OCI-LY3 (cell line): ENCODE results near the gene TAPT1.

Source experiments
- H2AFZ ChIP-seq: fragments of 200-600, 300-600 bp; shearing (Covaris generic); 2 replicates; pipeline ENCODE4 v1.6.0; 2014; ENCODE audit warnings: antibody characterized with exemption, low read depth, low read length
- H3K27ac ChIP-seq: fragments of 200-600, 300-600 bp; sonication (generic); 2 replicates; pipeline ENCODE4 v1.5.1; 2014; ENCODE audit warnings: mild to moderate bottlenecking, low read length, moderate library complexity, mixed read lengths
- H3K27me3 ChIP-seq: fragments of 200-600, 300-600 bp; sonication (generic); 2 replicates; pipeline ENCODE4 v1.6.1; 2014; ENCODE audit warnings: low read depth, low read length, mixed read lengths
- H3K36me3 ChIP-seq: fragments of 200-600, 300-600 bp; sonication (generic); replicated peaks from 2 replicates; pipeline ENCODE3; 2014; ENCODE audit warnings: low read depth, low read length, mixed read lengths
- H3K4me1 ChIP-seq: fragments of 300-600, 200-600 bp; sonication (generic); 2 replicates; pipeline ENCODE4 v1.6.1; 2014; ENCODE audit warnings: low read length, mixed read lengths
- H3K4me2 ChIP-seq: fragments of 200-600, 300-600 bp; sonication (generic); 2 replicates; pipeline ENCODE4 v1.6.1; 2014; ENCODE audit warnings: low read length, mixed read lengths
- H3K4me3 ChIP-seq: fragments of 300-600, 200-600 bp; sonication (generic); 2 replicates; pipeline ENCODE4 v1.5.1; 2014; ENCODE audit warnings: antibody characterized with exemption, mild to moderate bottlenecking, low read length, moderate library complexity
- H3K79me2 ChIP-seq: fragments of 300-600, 200-600 bp; shearing (Covaris generic); 2 replicates; pipeline ENCODE4 v1.6.1; 2014; ENCODE audit warnings: mild to moderate bottlenecking, low read length, mixed read lengths
- H3K9ac ChIP-seq: fragments of 300-600, 200-600 bp; shearing (Covaris generic); 2 replicates; pipeline ENCODE4 v1.6.0; 2014; ENCODE audit warnings: mild to moderate bottlenecking, low read length, moderate library complexity
- H3K9me3 ChIP-seq: fragments of 200-600, 300-600 bp; shearing (Covaris generic); 2 replicates; pipeline ENCODE4 v1.6.1; 2014; ENCODE audit warnings: low read length, mixed read lengths; ENCODE audit not compliant: insufficient read depth
- H4K20me1 ChIP-seq: fragments of 200-600, 300-600 bp; sonication (generic); 2 replicates; pipeline ENCODE4 v1.6.1; 2016; ENCODE audit warnings: low read length, mixed read lengths; ENCODE audit not compliant: insufficient read depth
- CTCF ChIP-seq: fragments of 200-600, 300-600 bp; sonication (generic); IDR thresholded peaks from 2 replicates; pipeline ENCODE4 v1.5.1; 2014; ENCODE audit warnings: antibody characterized with exemption, low read length, low read depth
- EZH2phosphoT487 ChIP-seq: fragments of 200-600 bp; shearing (Covaris generic); IDR thresholded peaks from 2 replicates; pipeline ENCODE4 v1.6.1; 2018; ENCODE audit warnings: antibody characterized with exemption, mixed run types, low read depth

The TAPT1 gene

GRCh38 chr4:16227462-16227868 is 1.2 kb upstream of the TAPT1 start:
- no peaks in the 10 kb centered on the region for H3K9me3 ChIP-seq
- peaks cover 3% of the 10 kb centered on the region for H3K36me3 ChIP-seq
- H3K27ac ChIP-seq: 0 out of 2 replicates have a peak overlapping the region, but pooled peaks have one; percentile 53
- no peak for TF ChIP-seq CTCF
- no peak for TF ChIP-seq EZH2phosphoT487
- peaks cover 11% of the 10 kb centered on the region for H3K4me1 ChIP-seq
- peaks cover 47% of the 10 kb centered on the region for H3K79me2 ChIP-seq
- peaks cover 20% of the 10 kb centered on the region; the same call in 1 of the 2 replicates for H4K20me1 ChIP-seq
- H3K9ac ChIP-seq: peak overlapping the region; percentile 79
- no peaks in the 10 kb centered on the region for H3K27me3 ChIP-seq
- peak overlapping the region; percentile 97 for H3K4me2 ChIP-seq
- H2AFZ ChIP-seq: no peak overlapping the region
- peak overlapping the region; percentile 93 for H3K4me3 ChIP-seq

DNA sequence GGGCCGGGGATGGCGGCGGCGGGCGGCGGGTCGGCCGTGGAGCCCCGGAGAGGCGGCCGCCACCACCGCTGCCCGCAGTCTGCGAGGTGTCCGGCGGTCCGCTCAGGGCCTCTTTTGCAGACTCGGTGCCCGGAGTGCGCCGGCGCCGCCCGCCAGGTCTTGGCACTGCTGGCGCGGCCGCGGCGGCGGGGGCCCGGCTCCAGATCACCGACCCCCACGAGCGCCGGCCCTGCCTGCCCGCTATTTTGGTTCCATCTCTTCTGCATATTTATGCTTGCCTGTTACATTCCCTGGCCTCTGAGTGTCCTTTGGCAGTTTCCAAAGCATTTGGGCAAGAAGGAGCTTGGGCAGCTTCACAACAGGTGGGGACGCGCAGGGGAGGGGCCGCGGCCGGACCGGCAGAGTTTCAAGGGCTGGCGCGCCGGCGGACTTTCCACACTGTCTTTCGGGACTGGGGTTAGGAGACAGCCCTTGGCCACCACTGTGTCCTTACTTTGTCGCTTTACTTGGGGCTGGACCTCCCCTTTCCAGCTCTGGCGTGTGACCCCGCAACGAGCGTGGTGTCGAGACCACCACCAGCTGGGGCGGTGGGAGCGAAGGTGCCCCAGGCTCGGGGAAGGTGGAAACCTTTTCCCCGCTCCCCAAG is 668 bp upstream of the TAPT1 start:
- Histone ChIP-seq H3K4me1 (peaks cover 11% of the 10 kb centered on the region), H2AFZ (no peak overlapping the region), H3K9ac (peak overlapping the region; percentile 79), H3K27me3 (no peaks in the 10 kb centered on the region), H4K20me1 (peaks cover 22% of the 10 kb centered on the region; the same call in 1 of the 2 replicates), H3K4me2 (peak overlapping the region; percentile 97), H3K36me3 (peaks cover 3% of the 10 kb centered on the region), H3K79me2 (peaks cover 50% of the 10 kb centered on the region), H3K9me3 (no peaks in the 10 kb centered on the region), H3K27ac (peak overlapping the region; percentile 53), H3K4me3 (peak overlapping the region; percentile 93)
- TF ChIP-seq EZH2phosphoT487 (no peak), CTCF (no peak)

DNA sequence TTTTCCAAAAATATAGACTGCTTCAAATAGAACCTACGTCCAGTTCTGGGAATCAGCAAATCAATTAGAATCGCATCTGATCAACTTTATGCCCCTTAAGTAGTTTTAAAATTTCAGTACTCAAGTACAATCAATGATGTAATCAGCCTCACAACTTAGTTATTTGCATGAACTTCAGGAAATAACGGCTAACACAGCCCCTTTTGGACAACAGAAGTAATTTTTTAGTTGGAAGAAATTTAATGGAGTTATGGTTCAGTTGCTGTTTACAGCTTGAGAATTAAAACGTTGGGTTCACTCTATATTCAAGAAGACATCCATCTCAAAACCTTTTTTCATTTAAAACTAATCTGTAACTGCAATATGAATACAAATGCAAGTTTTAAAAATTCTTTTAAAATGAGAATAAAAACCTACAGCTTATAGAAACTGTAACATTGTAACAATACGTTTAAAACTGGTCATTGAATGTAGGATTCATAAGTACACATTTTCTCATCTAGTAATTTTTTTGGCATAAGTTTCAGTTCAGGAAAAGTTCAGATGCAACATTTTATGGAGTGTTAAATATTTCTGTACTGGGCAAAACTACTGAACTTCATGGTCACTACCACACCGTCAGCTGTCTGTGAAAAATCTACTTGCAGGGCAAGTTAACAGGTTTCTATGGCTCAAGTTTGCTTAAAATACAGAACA is 956 bp downstream of the TAPT1 start:
- Histone ChIP-seq H3K4me1 (peaks cover 11% of the 10 kb centered on the region), H3K4me3 (peak overlapping the region; percentile 93), H3K27ac (peak overlapping the region; percentile 25), H3K27me3 (no peaks in the 10 kb centered on the region), H3K36me3 (peaks cover 3% of the 10 kb centered on the region), H3K4me2 (peak overlapping the region; percentile 92), H3K79me2 (peaks cover 59% of the 10 kb centered on the region), H3K9ac (peak overlapping the region; percentile 82), H2AFZ (0 out of 2 replicates have a peak overlapping the region, but pooled peaks have one; percentile 10), H4K20me1 (peaks cover 24% of the 10 kb centered on the region; the same call in 1 of the 2 replicates), H3K9me3 (no peaks in the 10 kb centered on the region)
- no peak for TF ChIP-seq EZH2phosphoT487
- TF ChIP-seq CTCF: no peak
